Activated T-helper 17 cell treated with anti-CD3 and anti-CD28 coated beads, Interleukin-2, amount 50 U/mL, for 72 hours (primary cell): ENCODE data around the gene GSKIP. TPM values are rescaled to one million over a fixed set of nuclear protein-coding genes. Genes with fewer than 3 reads are reported as not detected.

ENCODE experiments used
- ATAC-seq: fragments of 150-1000 bp; cut with Tn5 transposase; replicated peaks from 2 replicates; pipeline ENCODE4 v1.10.0; 2021; ENCODE audit warnings: mild to moderate bottlenecking, moderate library complexity
- H3K27ac Mint-ChIP-seq: one replicate; pipeline ENCODE4 v1.8.0; 2022; ENCODE audit warnings: mixed read lengths
- H3K27me3 Mint-ChIP-seq: one replicate; pipeline ENCODE4 v1.8.0; 2022; ENCODE audit warnings: mixed read lengths
- H3K36me3 Mint-ChIP-seq: one replicate; pipeline ENCODE4 v1.8.0; 2022; ENCODE audit warnings: low read depth, mild to moderate bottlenecking, mixed read lengths
- H3K4me1 Mint-ChIP-seq: one replicate; pipeline ENCODE4 v1.8.0; 2022; ENCODE audit warnings: mixed read lengths
- H3K4me3 Mint-ChIP-seq: one replicate; pipeline ENCODE4 v1.8.0; 2022; ENCODE audit warnings: mild to moderate bottlenecking, mixed read lengths
- H3K9me3 Mint-ChIP-seq: one replicate; pipeline ENCODE4 v1.8.0; 2022; ENCODE audit warnings: mixed read lengths
- total RNA-seq, 2 donors: library from RNA; stranded (reverse); gene quantifications; one replicate each; pipeline ENCODE4 v1.2.3, GENCODE V29; 2022

Gene GSKIP
- total RNA-seq, 2 donors from 2014 or later, result 8.8 to 19.8 TPM

DNA sequence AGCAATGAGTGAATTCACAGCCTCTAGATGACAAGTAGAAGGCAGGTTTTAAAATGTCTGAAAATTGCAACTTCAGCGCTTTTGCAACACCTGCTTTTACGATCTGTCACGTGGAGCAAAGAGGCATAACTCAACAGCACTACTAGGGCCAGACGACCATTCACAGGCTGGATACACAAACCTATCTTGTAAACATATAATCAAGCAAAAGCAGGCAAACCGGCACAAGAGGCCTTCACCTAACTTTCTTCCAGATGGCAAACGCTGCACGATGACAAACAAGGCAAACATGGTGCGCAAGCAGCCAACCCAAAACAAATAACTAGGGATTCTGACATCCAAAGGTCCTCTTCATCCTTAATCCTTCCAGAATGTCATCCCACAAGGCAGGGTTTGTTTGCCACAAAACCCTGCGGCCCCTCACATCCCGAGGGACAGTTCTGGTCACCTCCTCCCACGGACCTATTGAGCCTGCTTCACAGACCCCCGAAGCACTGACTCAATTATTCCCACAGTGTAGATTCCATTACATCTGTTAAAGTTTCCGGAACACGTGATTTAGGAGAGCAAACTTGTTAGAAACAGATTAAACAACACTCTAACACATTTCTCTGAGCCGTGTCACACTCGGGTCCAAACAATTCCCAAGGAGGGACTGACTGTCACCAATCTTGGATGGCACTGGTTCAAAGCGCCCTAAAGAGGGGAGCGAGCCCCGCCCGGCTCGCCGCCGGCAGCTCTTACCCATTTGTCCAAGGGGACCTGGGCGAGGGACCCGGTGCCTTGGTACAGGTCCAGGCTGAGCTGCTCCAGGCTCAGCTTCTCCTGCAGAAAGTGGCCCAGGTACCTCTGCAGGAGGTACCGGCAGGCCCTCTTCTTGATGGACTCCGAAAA, 1.0 kb upstream of the GSKIP start:
- peak overlapping the region; percentile 93 for H3K27ac Mint-ChIP-seq
- H3K4me1 Mint-ChIP-seq, result peaks cover 30% of the 10 kb centered on the region
- peak overlapping the region; percentile 91 for H3K4me3 Mint-ChIP-seq
- ATAC-seq, result peak; percentile 25
- no peaks in the 10 kb centered on the region for H3K27me3 Mint-ChIP-seq
- peaks cover 9% of the 10 kb centered on the region for H3K36me3 Mint-ChIP-seq
- H3K9me3 Mint-ChIP-seq, result no peaks in the 10 kb centered on the region

- Mint-ChIP-seq H3K9me3 (no peaks in the 10 kb centered on the region), H3K36me3 (peaks cover 6% of the 10 kb centered on the region), H3K27ac (peak overlapping the region; percentile 59), H3K27me3 (no peaks in the 10 kb centered on the region), H3K4me3 (peak overlapping the region; percentile 91), H3K4me1 (peaks cover 28% of the 10 kb centered on the region)
- peak; percentile 4 for ATAC-seq
Observed at GRCh38 chr14:96363751-96364336, 518 bp downstream of the GSKIP start.

- Mint-ChIP-seq H3K27me3 (no peaks in the 10 kb centered on the region), H3K4me3 (peak overlapping the region; percentile 91), H3K9me3 (no peaks in the 10 kb centered on the region), H3K36me3 (peaks cover 6% of the 10 kb centered on the region), H3K4me1 (peaks cover 24% of the 10 kb centered on the region), H3K27ac (no peak overlapping the region)
- ATAC-seq, result no peak
Observed at GRCh38 chr14:96364962-96365361, 1.6 kb downstream of the GSKIP start.

- Mint-ChIP-seq H3K4me1 (peaks cover 19% of the 10 kb centered on the region), H3K9me3 (no peaks in the 10 kb centered on the region), H3K27ac (no peak overlapping the region), H3K27me3 (no peaks in the 10 kb centered on the region), H3K36me3 (peaks cover 6% of the 10 kb centered on the region), H3K4me3 (no peak overlapping the region)
- no peak for ATAC-seq
Observed at GRCh38 chr14:96368534-96368933, 5.2 kb downstream of the GSKIP start.

- H3K4me3 Mint-ChIP-seq, result no peak overlapping the region
- peaks cover 6% of the 10 kb centered on the region for H3K4me1 Mint-ChIP-seq
- ATAC-seq, result no peak
- no peak overlapping the region for H3K27ac Mint-ChIP-seq
- no peaks in the 10 kb centered on the region for H3K27me3 Mint-ChIP-seq
- H3K36me3 Mint-ChIP-seq, result peaks cover 11% of the 10 kb centered on the region
- H3K9me3 Mint-ChIP-seq, result no peaks in the 10 kb centered on the region
Observed at GRCh38 chr14:96370528-96370927, 7.2 kb downstream of the GSKIP start.

DNA sequence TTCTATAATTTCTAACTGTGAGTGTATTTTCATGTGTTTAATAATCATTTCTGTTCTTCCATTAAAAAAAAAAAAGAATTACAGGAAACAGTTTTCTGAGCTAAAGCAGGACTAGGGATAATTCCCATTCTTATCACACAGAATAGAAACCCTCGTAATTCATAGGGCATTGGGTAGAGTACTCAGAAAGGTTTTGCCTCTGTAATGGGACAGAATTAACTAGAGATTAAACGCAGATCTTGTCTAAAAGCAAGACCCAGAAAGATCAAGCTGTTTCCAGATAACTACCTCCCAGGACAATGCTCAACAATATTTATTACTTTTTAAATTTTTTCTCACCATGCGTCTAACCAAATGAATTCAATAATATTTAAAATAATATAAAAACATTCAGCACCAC, 10.2 kb downstream of the GSKIP start:
- Mint-ChIP-seq H3K4me1 (peaks cover 6% of the 10 kb centered on the region), H3K4me3 (no peak overlapping the region), H3K36me3 (peaks cover 11% of the 10 kb centered on the region), H3K27me3 (no peaks in the 10 kb centered on the region), H3K27ac (no peak overlapping the region), H3K9me3 (no peaks in the 10 kb centered on the region)
- ATAC-seq, result no peak

- H3K4me1 Mint-ChIP-seq, result no peaks in the 10 kb centered on the region
- H3K27ac Mint-ChIP-seq, result no peak overlapping the region
- H3K27me3 Mint-ChIP-seq, result no peaks in the 10 kb centered on the region
- H3K36me3 Mint-ChIP-seq, result peaks cover 11% of the 10 kb centered on the region
- ATAC-seq, result no peak
- no peaks in the 10 kb centered on the region for H3K9me3 Mint-ChIP-seq
- no peak overlapping the region for H3K4me3 Mint-ChIP-seq
Observed at GRCh38 chr14:96376093-96376492, 12.8 kb downstream of the GSKIP start.

- Mint-ChIP-seq H3K27ac (no peak overlapping the region), H3K4me1 (no peaks in the 10 kb centered on the region), H3K4me3 (no peak overlapping the region), H3K9me3 (no peaks in the 10 kb centered on the region), H3K36me3 (peaks cover 43% of the 10 kb centered on the region), H3K27me3 (no peaks in the 10 kb centered on the region)
- peak; percentile 48 for ATAC-seq
Observed at GRCh38 chr14:96380735-96381134, 17.4 kb downstream of the GSKIP start.

DNA sequence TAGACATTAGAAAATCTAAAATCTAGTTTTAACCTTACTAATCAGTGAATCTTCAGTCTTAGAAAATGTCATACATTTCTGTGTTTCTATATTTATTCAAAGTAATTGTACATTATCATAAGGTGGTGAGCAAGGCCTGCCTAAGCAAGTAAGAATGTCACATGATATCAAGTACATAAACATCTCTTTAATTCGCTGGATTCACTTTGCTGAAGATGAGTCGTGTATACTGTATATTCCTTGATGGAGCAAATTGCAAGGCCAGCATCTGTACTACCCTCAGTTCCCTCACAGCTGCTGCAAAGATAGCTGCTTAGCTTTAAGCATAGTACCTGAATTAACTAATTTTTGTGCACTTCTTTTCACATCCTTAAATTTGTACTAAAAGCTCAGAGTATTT, 20.1 kb downstream of the GSKIP start:
- H3K4me1 Mint-ChIP-seq, result no peaks in the 10 kb centered on the region
- ATAC-seq, result no peak
- no peaks in the 10 kb centered on the region for H3K27me3 Mint-ChIP-seq
- no peak overlapping the region for H3K4me3 Mint-ChIP-seq
- H3K9me3 Mint-ChIP-seq, result no peaks in the 10 kb centered on the region
- no peak overlapping the region for H3K27ac Mint-ChIP-seq
- peaks cover 45% of the 10 kb centered on the region for H3K36me3 Mint-ChIP-seq

GRCh38 chr14:96384053-96384452, 20.7 kb downstream of the GSKIP start:
- no peaks in the 10 kb centered on the region for H3K9me3 Mint-ChIP-seq
- no peaks in the 10 kb centered on the region for H3K27me3 Mint-ChIP-seq
- no peak overlapping the region for H3K4me3 Mint-ChIP-seq
- no peaks in the 10 kb centered on the region for H3K4me1 Mint-ChIP-seq
- no peak overlapping the region for H3K27ac Mint-ChIP-seq
- ATAC-seq, result no peak
- H3K36me3 Mint-ChIP-seq, result peaks cover 45% of the 10 kb centered on the region

DNA sequence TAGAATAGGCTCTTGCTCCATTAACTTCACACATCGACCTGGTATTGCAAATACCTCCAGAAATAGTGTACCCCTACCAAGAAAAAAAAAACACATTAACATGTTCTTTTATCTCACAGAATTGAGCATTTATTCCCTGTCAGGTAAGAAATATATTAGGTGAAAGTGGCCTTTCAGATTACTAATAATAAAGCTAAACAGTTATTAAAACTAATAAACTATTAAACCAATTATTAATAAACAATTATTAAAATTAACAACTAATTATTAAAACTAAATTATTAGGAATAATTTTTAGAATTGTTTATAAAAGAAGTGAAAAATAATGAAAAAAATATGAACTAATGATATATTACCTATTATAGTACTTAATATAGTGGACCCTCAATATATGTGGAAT, 21.4 kb downstream of the GSKIP start:
- Mint-ChIP-seq H3K4me3 (no peak overlapping the region), H3K27me3 (no peaks in the 10 kb centered on the region), H3K27ac (no peak overlapping the region), H3K36me3 (peaks cover 45% of the 10 kb centered on the region), H3K9me3 (no peaks in the 10 kb centered on the region), H3K4me1 (no peaks in the 10 kb centered on the region)
- no peak for ATAC-seq

- H3K27ac Mint-ChIP-seq, result no peak overlapping the region
- H3K36me3 Mint-ChIP-seq, result peaks cover 45% of the 10 kb centered on the region
- no peaks in the 10 kb centered on the region for H3K9me3 Mint-ChIP-seq
- no peak overlapping the region for H3K4me3 Mint-ChIP-seq
- H3K27me3 Mint-ChIP-seq, result no peaks in the 10 kb centered on the region
- H3K4me1 Mint-ChIP-seq, result no peaks in the 10 kb centered on the region
- no peak for ATAC-seq
Observed at GRCh38 chr14:96385385-96385784, 22.1 kb downstream of the GSKIP start.

GRCh38 chr14:96390965-96391292, 27.6 kb downstream of the GSKIP start:
- peak overlapping the region; percentile 89 for H3K4me3 Mint-ChIP-seq
- no peaks in the 10 kb centered on the region for H3K9me3 Mint-ChIP-seq
- H3K27me3 Mint-ChIP-seq, result no peaks in the 10 kb centered on the region
- H3K4me1 Mint-ChIP-seq, result no peaks in the 10 kb centered on the region
- no peak for ATAC-seq
- peak overlapping the region; percentile 85 for H3K27ac Mint-ChIP-seq
- peaks cover under 1% of the 10 kb centered on the region for H3K36me3 Mint-ChIP-seq

GRCh38 chr14:96391293-96392118, 28.2 kb downstream of the GSKIP start:
- no peaks in the 10 kb centered on the region for H3K4me1 Mint-ChIP-seq
- H3K27ac Mint-ChIP-seq, result peak overlapping the region; percentile 85
- H3K36me3 Mint-ChIP-seq, result no peaks in the 10 kb centered on the region
- peak overlapping the region; percentile 89 for H3K4me3 Mint-ChIP-seq
- H3K9me3 Mint-ChIP-seq, result no peaks in the 10 kb centered on the region
- ATAC-seq, result peak; percentile 95
- no peaks in the 10 kb centered on the region for H3K27me3 Mint-ChIP-seq
